ENCODE results near the gene GPR22. TPM values are rescaled to one million over a fixed set of nuclear protein-coding genes. Genes with fewer than 3 reads are reported as not detected.

GPR22 gene
- total RNA-seq, 1 experiment from 2014 or later, result not detected

- ATAC-seq (no peak), DNase-seq (ENCODE audit: low read depth, low spot score) (no peak)
- ChIA-PET POLR2A (no interaction called here), CTCF (no interaction called here)
- Histone ChIP-seq H3K9me3 (ENCODE audit: control insufficient read depth, insufficient read depth, low read depth, low read length) (no peaks in the 10 kb centered on the region), H3K36me3 (ENCODE audit: control insufficient read depth, insufficient read depth, low read length) (no peaks in the 10 kb centered on the region), H3K4me3 (ENCODE audit: low read depth in 2 of 2, low read length in 2 of 2) (no peak overlapping the region), H3K4me1 (ENCODE audit: control insufficient read depth, insufficient read depth, low read length) (no peaks in the 10 kb centered on the region), H3K27ac (ENCODE audit: low read length) (no peak overlapping the region), H3K27me3 (ENCODE audit: control insufficient read depth, insufficient read depth, low read length) (no peaks in the 10 kb centered on the region)
- TF ChIP-seq, protein P1, sequence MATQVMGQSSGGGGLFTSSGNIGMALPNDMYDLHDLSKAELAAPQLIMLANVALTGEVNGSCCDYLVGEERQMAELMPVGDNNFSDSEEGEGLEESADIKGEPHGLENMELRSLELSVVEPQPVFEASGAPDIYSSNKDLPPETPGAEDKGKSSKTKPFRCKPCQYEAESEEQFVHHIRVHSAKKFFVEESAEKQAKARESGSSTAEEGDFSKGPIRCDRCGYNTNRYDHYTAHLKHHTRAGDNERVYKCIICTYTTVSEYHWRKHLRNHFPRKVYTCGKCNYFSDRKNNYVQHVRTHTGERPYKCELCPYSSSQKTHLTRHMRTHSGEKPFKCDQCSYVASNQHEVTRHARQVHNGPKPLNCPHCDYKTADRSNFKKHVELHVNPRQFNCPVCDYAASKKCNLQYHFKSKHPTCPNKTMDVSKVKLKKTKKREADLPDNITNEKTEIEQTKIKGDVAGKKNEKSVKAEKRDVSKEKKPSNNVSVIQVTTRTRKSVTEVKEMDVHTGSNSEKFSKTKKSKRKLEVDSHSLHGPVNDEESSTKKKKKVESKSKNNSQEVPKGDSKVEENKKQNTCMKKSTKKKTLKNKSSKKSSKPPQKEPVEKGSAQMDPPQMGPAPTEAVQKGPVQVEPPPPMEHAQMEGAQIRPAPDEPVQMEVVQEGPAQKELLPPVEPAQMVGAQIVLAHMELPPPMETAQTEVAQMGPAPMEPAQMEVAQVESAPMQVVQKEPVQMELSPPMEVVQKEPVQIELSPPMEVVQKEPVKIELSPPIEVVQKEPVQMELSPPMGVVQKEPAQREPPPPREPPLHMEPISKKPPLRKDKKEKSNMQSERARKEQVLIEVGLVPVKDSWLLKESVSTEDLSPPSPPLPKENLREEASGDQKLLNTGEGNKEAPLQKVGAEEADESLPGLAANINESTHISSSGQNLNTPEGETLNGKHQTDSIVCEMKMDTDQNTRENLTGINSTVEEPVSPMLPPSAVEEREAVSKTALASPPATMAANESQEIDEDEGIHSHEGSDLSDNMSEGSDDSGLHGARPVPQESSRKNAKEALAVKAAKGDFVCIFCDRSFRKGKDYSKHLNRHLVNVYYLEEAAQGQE (IDR thresholded peaks at IDR 0.05; ENCODE audit: insufficient read depth in 1 of 2, low read depth in 2 of 2, low read length in 1 of 2), result no peak
- no peak for TF ChIP-seq POLR2AphosphoS5 (IDR thresholded peaks at IDR 0.05; ENCODE audit: low read depth, low read length)
- TF ChIP-seq TCF7L2 (IDR thresholded peaks at IDR 0.05; ENCODE audit: low read depth, low read length), result no peak
- TF ChIP-seq, protein P2, sequence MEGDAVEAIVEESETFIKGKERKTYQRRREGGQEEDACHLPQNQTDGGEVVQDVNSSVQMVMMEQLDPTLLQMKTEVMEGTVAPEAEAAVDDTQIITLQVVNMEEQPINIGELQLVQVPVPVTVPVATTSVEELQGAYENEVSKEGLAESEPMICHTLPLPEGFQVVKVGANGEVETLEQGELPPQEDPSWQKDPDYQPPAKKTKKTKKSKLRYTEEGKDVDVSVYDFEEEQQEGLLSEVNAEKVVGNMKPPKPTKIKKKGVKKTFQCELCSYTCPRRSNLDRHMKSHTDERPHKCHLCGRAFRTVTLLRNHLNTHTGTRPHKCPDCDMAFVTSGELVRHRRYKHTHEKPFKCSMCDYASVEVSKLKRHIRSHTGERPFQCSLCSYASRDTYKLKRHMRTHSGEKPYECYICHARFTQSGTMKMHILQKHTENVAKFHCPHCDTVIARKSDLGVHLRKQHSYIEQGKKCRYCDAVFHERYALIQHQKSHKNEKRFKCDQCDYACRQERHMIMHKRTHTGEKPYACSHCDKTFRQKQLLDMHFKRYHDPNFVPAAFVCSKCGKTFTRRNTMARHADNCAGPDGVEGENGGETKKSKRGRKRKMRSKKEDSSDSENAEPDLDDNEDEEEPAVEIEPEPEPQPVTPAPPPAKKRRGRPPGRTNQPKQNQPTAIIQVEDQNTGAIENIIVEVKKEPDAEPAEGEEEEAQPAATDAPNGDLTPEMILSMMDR (IDR thresholded peaks at IDR 0.05), result no peak
- TF ChIP-seq SIN3A (IDR thresholded peaks at IDR 0.05; ENCODE audit: borderline replicate concordance, insufficient read depth, low read depth, low read length), result no peak
- no TSS peak for BruUV-seq (replicated peaks)
- intact Hi-C loops (cut with micrococcal nuclease; ENCODE audit: unreplicated experiment) (no loop called here), in situ Hi-C loops (cut with HindIII; ENCODE audit: low pct_unique_long_range_greater_than_20kb, low sequenced_read_pairs) (no loop called here)
Measured at GRCh38 chr7:107492875-107493274, 23.0 kb downstream of the GPR22 start.

- CTCF ChIA-PET, result interaction anchor here (0.8 kb wide), 1 partner anchor 381 kb away, joined by 3 read pairs; no protein-coding TSS in a partner anchor
- POLR2A ChIA-PET, result no interaction called here
- H3K27ac ChIP-seq (ENCODE audit: low read length), result no peak overlapping the region
Measured at GRCh38 chr7:107494315-107494751, 24.5 kb downstream of the GPR22 start.

More at GRCh38 chr7:107494315-107494751, 24.5 kb downstream of the GPR22 start:
- no TSS peak for BruUV-seq (replicated peaks)
- intact Hi-C loops (cut with micrococcal nuclease; ENCODE audit: unreplicated experiment), result no loop called here
- ATAC-seq, result peak; percentile 71; the same call in 1 of the 2 replicates
- Histone ChIP-seq H3K27me3 (ENCODE audit: control insufficient read depth, insufficient read depth, low read length) (no peaks in the 10 kb centered on the region), H3K36me3 (ENCODE audit: control insufficient read depth, insufficient read depth, low read length) (no peaks in the 10 kb centered on the region), H3K4me3 (ENCODE audit: low read depth in 2 of 2, low read length in 2 of 2) (no peak overlapping the region), H3K9me3 (ENCODE audit: control insufficient read depth, insufficient read depth, low read depth, low read length) (no peaks in the 10 kb centered on the region), H3K4me1 (ENCODE audit: control insufficient read depth, insufficient read depth, low read length) (no peaks in the 10 kb centered on the region)
- DNase-seq (ENCODE audit: low read depth, low spot score), result peak; percentile 32
- TF ChIP-seq SIN3A (IDR thresholded peaks at IDR 0.05; ENCODE audit: borderline replicate concordance, insufficient read depth, low read depth, low read length), result no peak
- no peak for TF ChIP-seq POLR2AphosphoS5 (IDR thresholded peaks at IDR 0.05; ENCODE audit: low read depth, low read length)
- TF ChIP-seq, protein P1 (IDR thresholded peaks at IDR 0.05; ENCODE audit: insufficient read depth in 1 of 2, low read depth in 2 of 2, low read length in 1 of 2), result no peak
- TF ChIP-seq, protein P2 (IDR thresholded peaks at IDR 0.05), result no peak
- no peak for TF ChIP-seq TCF7L2 (IDR thresholded peaks at IDR 0.05; ENCODE audit: low read depth, low read length)
- in situ Hi-C loops (cut with HindIII; ENCODE audit: low pct_unique_long_range_greater_than_20kb, low sequenced_read_pairs), result no loop called here

Data from Panc1 (cell line).